K562 (cell line): ENCODE results near the gene LRRC61. TPM values are rescaled to one million over a fixed set of nuclear protein-coding genes. Genes with fewer than 3 reads are reported as not detected.

Experiments
- BCOR ChIP-seq: fragments of 450-650 bp; IDR thresholded peaks from 2 replicates; pipeline ENCODE4 v1.6.1; 2016
- CREB3L1 ChIP-seq: fragments of 450-650 bp; IDR thresholded peaks from 2 replicates; pipeline ENCODE4 v1.6.1; 2014; ENCODE audit warnings: low read depth, mild to moderate bottlenecking, moderate library complexity, borderline replicate concordance
- E2F5 ChIP-seq: sonication (generic); formaldehyde crosslinking; IDR thresholded peaks from 2 replicates; pipeline ENCODE4 v1.8.0; 2022; ENCODE audit warnings: mild to moderate bottlenecking, missing genetic modification reagents
- FOXP1 ChIP-seq: sonication (generic); formaldehyde crosslinking; IDR thresholded peaks from 2 replicates; pipeline ENCODE4 v1.8.0; 2022; ENCODE audit warnings: mild to moderate bottlenecking, missing genetic modification reagents
- HLTF ChIP-seq: fragments of 450-650 bp; IDR thresholded peaks from 2 replicates; pipeline ENCODE4 v1.6.1; 2016
- RAD21 ChIP-seq, 2 experiments: fragments of 250-450 bp in 1 of 2; fragments of 450-650 bp in 1 of 2; sonication (Bioruptor Pico) in 1 of 2; formaldehyde crosslinking in 1 of 2; IDR thresholded peaks in 1 of 2; conservative IDR thresholded peaks in 1 of 2; 2 replicates each; pipeline versions ENCODE4 v1.4.0 to v1.8.0; 2020 to 2022; ENCODE audit warnings: mild to moderate bottlenecking in 2 of 2, moderate library complexity in 1 of 2
- RBM15 ChIP-seq: fragments of 200-400 bp; formaldehyde crosslinking; IDR thresholded peaks from 2 replicates; pipeline ENCODE4 v1.6.1; 2018; ENCODE audit warnings: mild to moderate bottlenecking, low read length, moderate library complexity; ENCODE audit not compliant: insufficient read depth
- SRSF9 ChIP-seq: fragments of 200-400 bp; formaldehyde crosslinking; IDR thresholded peaks from 2 replicates; pipeline ENCODE4 v1.6.1; 2017; ENCODE audit warnings: low read depth, low read length, borderline replicate concordance
- VEZF1 ChIP-seq: fragments of 200-800 bp; sonication (Bioruptor generic); IDR thresholded peaks from 2 replicates; pipeline ENCODE4 v1.6.1; 2017; ENCODE audit warnings: missing genetic modification characterization, missing compliant biosample characterization
- ZNF318 ChIP-seq, 2 experiments: fragments of 450-650 bp; IDR thresholded peaks; 2 replicates each; pipeline ENCODE4 v1.6.1; 2016; ENCODE audit warnings: mild to moderate bottlenecking in 2 of 2, borderline replicate concordance in 1 of 2, low read depth in 1 of 2, moderate library complexity in 1 of 2
- ZNF740 ChIP-seq, 3 experiments: fragments of 200-800 bp in 1 of 3; sonication (Bioruptor generic) in 1 of 3; sonication (generic) in 1 of 3; formaldehyde crosslinking in 1 of 3; IDR thresholded peaks; 2 replicates each; pipeline versions ENCODE4 v1.6.1 to v1.8.0; 2016 to 2022; ENCODE audit warnings: mild to moderate bottlenecking in 2 of 3, missing compliant biosample characterization in 2 of 3, missing genetic modification characterization in 2 of 3, missing genetic modification reagents in 1 of 3
- polyA plus RNA-seq, 8 experiments: library from polyadenylated mRNA; depleted of rRNA in 4 of 8; stranded (reverse) in 5 of 8; unstranded in 3 of 8; fragments of >200 nt; fragmentation: Nextera tagmentation in 2 of 8; fragmentation: Illumina TruSeq in 1 of 8; extraction: Ambion mirVana in 2 of 8; extraction: Trizol in 1 of 8; gene quantifications; 2 replicates each; pipeline versions ENCODE4 v1.2.1 to v1.2.3, GENCODE V29; 2011 to 2014; ENCODE audit warnings: inconsistent platforms in 1 of 8, missing spikeins in 1 of 8
- total RNA-seq, 7 experiments: library from RNA; depleted of rRNA in 6 of 7; stranded (reverse); fragments of >200 nt in 6 of 7; fragmentation: Illumina TruSeq in 2 of 7; extraction: Trizol in 2 of 7; gene quantifications; 2 replicates each; pipeline versions ENCODE4 v1.2.1 to v1.2.3, GENCODE V29; 2011 to 2021; ENCODE audit warnings: low replicate concordance in 1 of 7

Gene LRRC61
- total and polyA plus RNA-seq, 9 of the 15 experiments (the other 6 are each of a cell fraction or from before 2014, with no cell fraction given) = 1.3 to 55.2 (median 35.2) TPM

- peak; percentile 84 for TF ChIP-seq ZNF740 (CRISPR knock-in tag; IDR thresholded peaks at IDR 0.05)
- peak in 1 of 2 experiments; percentile 63; a peak in 1 of 4 replicates for TF ChIP-seq ZNF740 (tag; IDR thresholded peaks at IDR 0.05)
- no peak for TF ChIP-seq RBM15
- peak; percentile 92 for TF ChIP-seq E2F5 (CRISPR knock-in tag)
- TF ChIP-seq FOXP1 (CRISPR knock-in tag) = peak; percentile 99
- TF ChIP-seq ZNF318 (IDR thresholded peaks at IDR 0.05; ENCODE audit: borderline replicate concordance in 1 of 2, low read depth in 1 of 2) = peak in 1 of 2 experiments; percentile 34; a peak in 1 of 4 replicates
- peak; percentile 87 to 90 for TF ChIP-seq RAD21 (CRISPR knock-in tag; conservative IDR thresholded peaks at IDR 0.05 in 1 of 2, IDR thresholded peaks at IDR 0.05 in 1 of 2)
- TF ChIP-seq VEZF1 (CRISPR knock-in tag) = peak; percentile 59
- peak; percentile 75; the same call in 1 of the 2 replicates for TF ChIP-seq HLTF
- TF ChIP-seq SRSF9 = no peak
- peak; percentile 87 for TF ChIP-seq BCOR
- TF ChIP-seq CREB3L1 = peak; percentile 66
These were observed at the start of gene LRRC61, which contains the start of gene ACTR3C (continued) for GRCh38 chr7:150322833-150323681.
